Activated CD8-positive, alpha-beta memory T cell treated with anti-CD3 and anti-CD28 coated beads, Interleukin-2, amount 50 U/mL, for 24 hours (primary cell): ENCODE measurements around the gene PROKR1.
"Not testable (repeated sequence)": the region's sequence is repeated elsewhere in the genome, so short reads cannot be mapped to it uniquely, and the experiment has no call there.

Experiments used
- DNase-seq: peaks from one replicate; pipeline ENCODE4 v3.0.0-alpha.2; 2020; ENCODE audit errors: extremely low read depth

PROKR1 gene

GRCh38 chr2:68643011-68643873 lies at the start of gene PROKR1:
PROKR1 (plus strand) TSS chr2:68643579; CDS start chr2:68645822, 2,243 bp downstream.
- no peak for DNase-seq

GRCh38 chr2:68594041-68594440 lies 49.3 kb upstream of the PROKR1 start:
- no peak for DNase-seq

- DNase-seq = no peak
Observed at GRCh38 chr2:68594674-68595492, 48.5 kb upstream of the PROKR1 start.

- DNase-seq = not testable (repeated sequence)
Observed at GRCh38 chr2:68595493-68595785, 47.9 kb upstream of the PROKR1 start.

DNA sequence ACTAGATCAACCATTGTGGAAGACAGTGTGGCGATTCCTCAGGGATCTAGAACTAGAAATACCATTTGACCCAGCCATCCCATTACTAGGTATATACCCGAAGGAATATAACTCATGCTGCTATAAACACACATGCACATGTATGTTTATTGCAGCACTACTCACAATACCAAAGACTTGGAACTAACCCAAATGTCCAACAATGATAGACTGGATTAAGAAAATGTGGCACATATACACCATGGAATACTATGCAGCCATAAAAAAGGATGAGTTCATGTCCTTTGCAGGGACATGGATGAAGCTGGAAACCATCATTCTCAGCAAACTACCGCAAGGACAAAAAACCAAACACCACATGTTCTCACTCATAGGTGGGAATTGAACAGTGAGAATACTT lies 42.9 kb upstream of the PROKR1 start:
- not testable (repeated sequence) for DNase-seq

DNA sequence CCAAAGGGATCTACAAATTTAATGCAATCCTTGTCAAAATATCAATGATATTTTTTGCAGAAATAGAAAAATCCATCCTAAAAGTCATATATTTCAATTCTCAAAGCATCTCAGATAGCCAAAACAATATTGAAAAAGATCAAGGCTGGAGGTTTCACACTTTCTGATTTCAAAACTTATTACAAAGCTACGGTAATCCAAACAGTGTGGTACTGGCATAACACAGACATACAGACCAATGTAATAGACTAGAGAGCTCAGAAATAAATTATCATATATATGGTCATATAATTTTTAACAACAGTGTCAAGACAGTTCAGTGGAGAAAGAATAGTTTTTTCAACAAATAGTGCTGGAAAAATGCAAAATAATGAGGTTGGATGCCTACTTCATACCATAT lies 40.3 kb upstream of the PROKR1 start:
- DNase-seq = no peak

- DNase-seq = no peak
Observed at GRCh38 chr2:68604077-68604476, 39.3 kb upstream of the PROKR1 start.

GRCh38 chr2:68605939-68606338 lies 37.4 kb upstream of the PROKR1 start:
- no peak for DNase-seq

DNA sequence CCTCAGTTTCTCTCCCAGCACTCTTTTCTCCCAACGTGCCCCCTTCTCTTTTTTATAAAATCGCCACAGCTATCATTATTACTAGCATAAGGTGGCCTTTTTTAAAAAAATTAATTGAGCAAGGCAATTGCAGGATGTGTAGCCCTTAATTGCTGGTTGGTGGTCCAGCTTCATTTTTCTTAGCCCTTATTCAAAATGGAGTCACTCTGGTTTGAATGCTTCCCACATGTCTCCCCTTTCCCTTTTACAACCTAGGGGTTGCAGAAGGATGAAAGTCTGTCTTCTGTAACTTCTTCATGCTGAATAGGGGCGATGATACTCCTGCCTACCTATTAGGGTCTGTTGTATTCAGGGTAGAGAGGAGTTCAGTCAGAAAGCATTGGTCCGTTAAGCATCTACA lies 36.6 kb upstream of the PROKR1 start:
- DNase-seq = no peak

- DNase-seq = no peak
Observed at GRCh38 chr2:68607837-68608236, 35.5 kb upstream of the PROKR1 start.

- DNase-seq = no peak
Observed at GRCh38 chr2:68612765-68613519, 30.4 kb upstream of the PROKR1 start.

GRCh38 chr2:68620772-68621171 lies 22.6 kb upstream of the PROKR1 start:
- DNase-seq = no peak

- no peak for DNase-seq
Observed at GRCh38 chr2:68623820-68624219, 19.6 kb upstream of the PROKR1 start.

DNA sequence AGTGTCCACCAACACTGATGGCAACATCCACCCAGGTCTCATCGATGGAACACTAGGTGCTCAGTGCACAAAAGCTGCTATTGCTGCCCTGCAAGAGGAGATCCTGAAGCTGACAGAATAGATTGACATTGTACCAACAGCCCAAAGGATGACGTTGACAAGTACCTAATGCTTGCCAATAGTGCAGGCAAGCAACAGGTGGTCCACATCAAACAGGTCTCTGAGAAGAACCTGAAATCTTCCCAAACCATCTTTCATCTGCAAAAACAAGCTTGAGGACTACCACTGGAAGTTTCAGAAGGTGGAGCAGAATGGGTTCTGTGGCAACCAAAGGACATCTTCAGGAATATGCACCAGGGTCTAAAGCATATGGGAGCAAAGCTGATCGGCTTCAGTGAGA lies 15.8 kb upstream of the PROKR1 start:
- no peak for DNase-seq

GRCh38 chr2:68632021-68632420 lies 11.4 kb upstream of the PROKR1 start:
- no peak for DNase-seq

GRCh38 chr2:68637047-68637446 lies 6.3 kb upstream of the PROKR1 start:
- no peak for DNase-seq

DNA sequence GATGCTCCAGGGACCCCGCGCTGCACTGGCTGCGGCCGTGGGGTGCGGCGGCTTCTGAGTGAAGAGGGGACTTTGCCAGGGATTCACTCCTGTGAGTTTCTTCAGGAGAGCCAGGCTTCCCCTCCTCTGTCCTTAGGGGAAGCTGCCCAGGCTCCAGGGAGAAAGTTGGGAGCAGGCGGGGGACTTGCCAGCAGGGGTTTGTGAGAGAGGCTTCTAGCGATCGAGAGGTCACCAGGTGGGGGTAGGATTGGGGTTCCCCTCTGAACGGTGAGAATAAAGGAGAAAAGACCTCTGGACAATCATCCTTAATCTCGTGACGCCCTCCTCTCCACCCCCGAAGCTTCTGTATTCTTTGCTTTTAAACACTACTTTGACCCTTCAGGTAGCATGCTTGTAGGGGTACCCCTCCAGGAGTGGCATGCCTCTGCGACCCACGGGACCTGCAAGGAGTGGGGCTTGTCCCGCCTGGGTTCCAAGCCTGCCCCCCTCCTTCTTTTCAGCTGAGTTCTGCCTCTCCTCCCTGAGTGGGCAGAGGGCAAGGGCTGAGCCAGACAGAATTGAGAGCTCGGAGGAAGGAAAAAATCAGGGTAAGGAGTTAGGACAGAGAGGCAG lies 601 bp downstream of the PROKR1 start:
- DNase-seq = no peak

- DNase-seq = no peak
Observed at GRCh38 chr2:68645523-68645922, 2.1 kb downstream of the PROKR1 start.

DNA sequence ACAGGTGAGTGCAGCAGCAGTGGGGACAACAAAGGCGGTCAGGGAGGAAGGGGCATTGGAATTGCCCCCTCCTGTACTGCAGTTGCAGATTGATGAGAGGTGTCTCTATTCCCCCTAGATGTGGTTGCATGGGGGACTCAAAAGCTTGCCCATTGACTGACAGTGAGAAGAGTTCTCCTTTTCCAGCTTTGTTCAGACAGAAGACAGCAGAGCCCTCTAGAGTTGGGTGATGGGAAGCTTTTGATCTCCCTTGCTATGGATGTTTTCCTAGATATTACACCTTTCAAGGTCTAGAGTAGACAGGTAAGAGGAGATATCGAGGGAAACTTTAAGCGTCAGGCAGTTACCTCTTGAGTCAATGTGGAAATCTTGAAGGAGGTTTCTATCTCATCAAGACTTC lies 2.9 kb downstream of the PROKR1 start:
- DNase-seq = no peak

GRCh38 chr2:68650645-68651044 lies 7.3 kb downstream of the PROKR1 start:
- DNase-seq = no peak

GRCh38 chr2:68653034-68653433 lies 9.7 kb downstream of the PROKR1 start:
- DNase-seq = no peak

DNA sequence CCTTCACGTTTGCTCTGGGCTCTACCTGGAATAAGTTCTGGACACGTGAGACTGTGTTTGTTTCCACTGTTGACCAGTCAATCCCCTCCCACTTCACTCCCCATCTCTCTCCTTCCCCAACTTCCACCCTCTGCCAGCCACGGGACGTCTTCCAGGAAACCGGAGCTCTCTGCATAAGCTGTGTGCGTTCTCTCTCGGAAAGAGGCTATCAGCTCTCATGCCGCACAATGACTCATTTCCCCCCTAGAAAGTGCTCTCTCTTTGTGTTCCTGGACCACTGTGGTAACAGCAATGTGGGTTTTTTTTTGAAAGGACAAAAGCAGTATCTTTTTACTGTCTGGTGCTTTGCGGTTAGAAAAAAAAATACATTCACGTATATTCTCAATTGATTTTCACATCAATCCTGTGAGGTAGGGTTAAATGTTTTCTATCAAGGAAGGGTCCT lies 10.2 kb downstream of the PROKR1 start:
- DNase-seq = peak; percentile 26
